GM21576 (cell line): ENCODE data around the gene CHRND.

Experiments used
- ATAC-seq: cut with Tn5 transposase; IDR thresholded peaks from one replicate; pipeline ENCODE4 v1.9.1; 2021; ENCODE audit warnings: mild to moderate bottlenecking, moderate library complexity; ENCODE audit not compliant: unreplicated experiment

Gene CHRND

DNA sequence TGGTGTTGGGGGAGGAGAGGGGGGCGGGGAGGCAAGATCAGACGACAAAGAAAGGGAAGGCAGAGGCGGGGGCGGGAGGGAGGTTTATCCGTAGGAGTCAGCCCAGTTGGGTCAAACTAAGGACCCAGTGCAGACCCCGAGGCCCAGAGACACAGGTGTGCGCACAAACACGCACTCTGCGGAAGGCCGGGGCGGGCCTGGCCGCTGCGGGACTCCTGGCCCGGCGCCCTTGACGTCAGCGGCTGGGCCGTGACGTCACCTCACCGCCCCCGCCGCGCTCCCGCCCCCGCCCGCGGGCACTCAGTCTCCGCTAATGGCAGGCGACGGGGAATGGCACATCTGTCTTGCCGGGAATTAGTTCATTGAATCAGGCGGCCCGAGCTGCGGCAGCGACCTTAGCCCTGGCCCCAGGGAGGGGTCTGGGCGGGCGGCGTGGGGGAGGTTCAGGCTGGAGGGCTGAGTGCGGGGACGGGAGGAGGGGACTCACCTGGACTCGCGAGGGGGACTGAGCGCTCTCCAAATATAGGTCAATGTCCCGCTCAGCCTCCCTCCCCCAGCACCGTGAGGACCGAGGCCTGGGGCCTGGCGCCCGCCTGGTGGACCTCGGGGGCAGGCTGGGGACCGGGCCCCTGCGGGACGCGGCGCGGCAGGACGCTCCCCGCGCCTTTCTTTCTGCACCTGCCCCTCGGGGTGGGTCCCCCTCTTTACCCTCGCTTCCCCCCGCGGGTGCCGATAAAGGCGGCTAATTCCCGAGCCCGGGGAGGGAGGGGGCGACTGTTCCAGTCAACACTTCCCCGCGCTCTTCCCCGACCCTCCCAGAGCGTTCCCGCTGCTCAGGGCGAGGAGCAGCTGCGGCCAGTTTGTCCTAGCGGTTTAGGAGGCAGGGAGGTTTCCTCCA is 22.8 kb upstream of the CHRND start:
- ATAC-seq = no peak

GRCh38 chr2:232503809-232504323 is 22.1 kb upstream of the CHRND start:
- ATAC-seq = no peak

GRCh38 chr2:232504438-232504837 is 21.5 kb upstream of the CHRND start:
- ATAC-seq = no peak

DNA sequence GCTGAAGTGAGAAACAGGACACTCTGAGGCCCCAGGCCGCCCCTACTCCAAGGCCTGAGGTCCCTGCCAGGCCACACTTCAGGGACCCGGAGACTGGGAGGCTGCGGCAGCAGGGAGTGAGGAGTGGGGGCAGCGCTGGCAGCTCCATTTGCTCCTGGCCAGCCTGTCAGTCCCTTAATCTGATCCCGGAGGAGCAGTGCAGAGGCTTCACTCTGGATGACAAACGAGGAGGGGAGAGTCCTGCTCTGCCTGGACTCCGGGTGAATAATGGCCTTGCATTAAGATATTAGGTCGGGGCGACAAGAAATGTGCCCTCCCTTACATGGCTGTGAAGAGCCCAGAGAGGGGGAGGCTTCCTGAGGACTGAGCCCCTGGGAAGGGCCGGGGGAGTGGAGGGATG is 20.1 kb upstream of the CHRND start:
- ATAC-seq = no peak

DNA sequence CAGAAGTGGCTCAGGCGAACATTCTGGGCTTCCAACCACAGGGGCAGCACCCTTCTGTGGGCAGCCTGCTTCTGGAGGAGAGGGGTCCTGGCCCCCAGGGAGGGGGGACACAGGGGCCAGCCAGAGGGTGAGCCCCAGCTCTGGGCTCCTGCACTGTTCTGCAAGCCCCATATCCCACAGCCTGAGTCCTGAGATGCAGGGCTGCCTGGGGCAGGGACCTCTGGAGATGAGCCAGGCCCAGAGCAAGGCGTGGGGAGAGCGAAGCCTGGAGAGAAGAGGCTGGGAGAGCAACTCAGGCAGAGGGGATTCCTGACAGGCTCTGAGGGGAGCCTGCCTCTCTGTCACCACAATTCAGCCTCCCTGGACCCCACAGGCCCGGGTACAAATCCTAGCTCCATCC is 19.3 kb upstream of the CHRND start:
- ATAC-seq = no peak

DNA sequence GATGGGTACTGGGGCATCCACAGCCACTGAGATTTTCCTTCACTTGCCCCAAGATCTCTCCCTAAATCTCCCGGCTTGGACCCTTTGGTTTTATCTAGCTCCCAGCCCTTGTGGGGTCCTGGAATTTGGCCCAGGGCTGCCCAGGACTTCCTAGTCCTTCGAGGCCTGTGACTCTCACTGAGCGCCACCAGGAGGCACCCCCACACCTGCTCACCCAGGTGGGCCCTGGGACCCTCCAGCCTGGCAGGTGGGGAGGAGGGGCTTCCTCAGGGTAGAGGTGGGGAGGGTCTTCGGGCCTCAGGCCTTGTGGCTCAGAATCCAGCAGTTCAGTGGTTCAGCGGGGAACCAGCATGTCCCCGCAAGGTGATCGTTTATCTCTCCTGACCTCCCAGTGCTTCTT is 17.7 kb upstream of the CHRND start:
- no peak for ATAC-seq

GRCh38 chr2:232511336-232511890 is 14.5 kb upstream of the CHRND start:
- ATAC-seq = no peak

DNA sequence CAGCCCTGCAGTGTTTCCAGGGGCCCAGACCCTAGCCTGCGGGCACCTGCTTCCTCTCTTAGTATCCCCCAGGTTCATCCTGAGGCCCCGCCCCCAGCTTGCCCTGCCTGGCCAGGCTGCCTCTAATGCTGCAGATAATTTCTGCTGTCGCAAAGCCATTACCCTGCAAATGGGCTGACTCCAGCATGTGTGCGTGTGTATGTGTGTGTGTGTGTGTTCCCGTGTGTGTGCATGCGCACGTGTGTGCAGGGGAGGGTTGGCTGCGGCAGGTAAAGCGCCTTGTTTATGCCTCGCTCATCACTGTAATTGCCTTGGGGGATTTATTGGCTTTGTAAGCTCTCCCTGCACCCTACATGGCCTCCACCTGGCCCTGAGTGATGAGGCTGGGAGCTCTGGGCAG is 13.4 kb upstream of the CHRND start:
- no peak for ATAC-seq

DNA sequence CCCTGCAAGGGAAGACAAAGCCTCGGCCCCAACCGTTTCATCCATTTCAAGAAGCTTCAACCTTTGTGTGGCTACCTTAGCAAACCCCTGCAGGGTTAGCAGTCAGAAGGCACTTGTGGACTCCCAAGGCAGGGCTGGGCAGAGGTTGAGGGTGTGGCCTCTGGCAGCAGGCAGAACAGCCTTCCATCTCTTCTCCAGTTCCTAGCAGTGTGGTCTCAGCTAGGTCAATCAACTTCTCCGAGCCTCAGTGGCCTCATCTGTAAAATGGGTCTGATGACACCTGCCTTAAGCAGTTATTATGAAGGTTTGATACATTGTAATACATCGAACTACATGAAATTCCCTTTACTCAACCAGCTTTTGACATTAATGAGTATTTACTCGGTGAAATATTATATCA is 12.6 kb upstream of the CHRND start:
- ATAC-seq = no peak

DNA sequence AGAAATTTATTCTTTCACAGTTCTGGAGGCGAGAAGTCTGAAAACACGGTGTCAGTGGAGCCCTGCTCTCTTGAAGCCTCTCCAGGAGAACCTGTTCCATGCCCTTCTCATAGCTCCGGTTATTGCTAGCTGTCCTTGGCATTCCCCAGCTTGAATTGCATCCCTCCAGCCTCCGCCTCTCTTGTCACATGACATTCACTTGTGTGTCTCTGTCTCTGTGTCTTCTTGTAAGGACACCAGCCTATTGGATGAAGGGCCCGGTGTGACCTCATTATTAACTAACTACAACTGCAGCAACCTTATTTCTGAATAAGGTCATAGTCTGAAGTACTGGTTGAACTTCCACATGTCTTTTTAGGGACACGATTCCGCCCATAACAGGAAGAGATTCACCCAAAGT is 10.3 kb upstream of the CHRND start:
- no peak for ATAC-seq

- no peak for ATAC-seq
Observed at GRCh38 chr2:232516551-232516950, 9.4 kb upstream of the CHRND start.

DNA sequence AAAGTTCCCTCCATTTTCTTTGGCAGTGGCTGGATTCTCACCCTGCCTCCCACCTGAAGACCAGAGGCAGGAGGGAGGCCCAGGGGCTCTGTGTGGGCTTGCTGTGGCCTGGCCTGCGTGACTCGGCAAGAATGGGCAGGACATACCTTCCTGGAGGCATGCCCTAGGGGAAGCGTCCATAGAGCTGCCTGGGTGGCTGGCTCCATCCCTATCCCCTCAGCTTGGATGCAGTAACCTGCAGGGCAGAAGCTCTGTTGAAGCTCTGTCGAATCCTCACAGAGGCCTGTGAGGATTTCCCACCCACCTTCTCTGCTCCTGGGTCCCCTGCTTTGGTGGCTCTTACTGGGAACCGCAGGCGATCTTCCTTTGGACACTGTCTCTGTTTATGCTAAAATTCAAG is 7.1 kb upstream of the CHRND start:
- no peak for ATAC-seq

- no peak for ATAC-seq
Observed at GRCh38 chr2:232519581-232520438, 6.2 kb upstream of the CHRND start, which contains the start of gene PRSS56. PRSS56 (plus strand) TSS chr2:232520388; CDS start chr2:232520599, 211 bp downstream.

- no peak for ATAC-seq
Observed at GRCh38 chr2:232520489-232520888, 5.5 kb upstream of the CHRND start.

GRCh38 chr2:232521098-232521497 is 4.9 kb upstream of the CHRND start:
- ATAC-seq = no peak

DNA sequence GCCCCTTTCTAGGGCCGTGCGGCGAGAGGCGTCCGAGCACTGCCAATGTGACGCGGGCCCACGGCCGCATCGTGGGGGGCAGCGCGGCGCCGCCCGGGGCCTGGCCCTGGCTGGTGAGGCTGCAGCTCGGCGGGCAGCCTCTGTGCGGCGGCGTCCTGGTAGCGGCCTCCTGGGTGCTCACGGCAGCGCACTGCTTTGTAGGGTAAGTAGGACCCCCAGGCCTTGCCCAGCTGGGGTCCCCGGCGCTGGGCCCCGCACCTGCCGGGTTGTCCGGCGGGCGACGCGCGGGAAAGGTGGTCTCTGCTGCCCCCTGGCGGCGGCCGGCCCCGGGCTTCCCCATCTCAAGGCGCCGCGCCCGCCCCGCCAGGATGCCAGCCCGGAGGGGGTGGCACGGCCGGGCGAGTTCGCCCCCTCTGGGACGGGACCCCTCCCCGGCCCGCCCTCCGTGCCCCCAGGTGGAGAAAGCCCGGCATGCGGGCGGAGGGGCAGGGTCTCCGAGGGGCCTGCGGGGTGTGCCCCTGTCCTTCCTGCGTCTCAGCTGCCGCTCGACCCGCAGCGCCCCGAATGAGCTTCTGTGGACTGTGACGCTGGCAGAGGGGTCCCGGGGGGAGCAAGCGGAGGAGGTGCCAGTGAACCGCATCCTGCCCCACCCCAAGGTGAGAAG is 3.9 kb upstream of the CHRND start:
- no peak for ATAC-seq

DNA sequence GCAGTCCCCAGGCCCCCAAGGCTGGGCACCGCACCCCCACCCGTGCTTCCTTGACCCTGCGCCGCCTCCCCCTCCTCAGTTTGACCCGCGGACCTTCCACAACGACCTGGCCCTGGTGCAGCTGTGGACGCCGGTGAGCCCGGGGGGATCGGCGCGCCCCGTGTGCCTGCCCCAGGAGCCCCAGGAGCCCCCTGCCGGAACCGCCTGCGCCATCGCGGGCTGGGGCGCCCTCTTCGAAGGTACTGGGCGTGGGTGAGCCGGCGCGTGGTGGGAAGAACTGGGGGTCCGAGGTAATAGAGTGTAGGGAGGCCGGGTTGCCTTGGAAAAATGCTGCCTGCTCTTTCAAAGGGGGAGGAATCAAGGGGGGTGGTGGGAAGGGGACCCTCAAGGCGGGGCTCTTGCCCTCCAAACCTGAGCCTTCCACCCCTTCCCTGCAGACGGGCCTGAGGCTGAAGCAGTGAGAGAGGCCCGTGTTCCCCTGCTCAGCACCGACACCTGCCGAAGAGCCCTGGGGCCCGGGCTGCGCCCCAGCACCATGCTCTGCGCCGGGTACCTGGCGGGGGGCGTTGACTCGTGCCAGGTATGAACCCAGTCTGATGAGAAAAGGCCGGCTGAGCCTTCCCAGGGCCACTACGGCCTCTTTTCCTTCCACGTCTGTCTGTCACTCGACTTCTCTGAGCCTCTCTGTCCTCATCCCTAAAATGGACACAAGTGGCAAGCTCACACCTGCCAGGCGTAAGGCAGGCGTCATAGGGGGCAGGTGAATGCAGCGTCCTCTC is 3.1 kb upstream of the CHRND start:
- no peak for ATAC-seq

- ATAC-seq = no peak
Observed at GRCh38 chr2:232523402-232523681, 2.6 kb upstream of the CHRND start.

DNA sequence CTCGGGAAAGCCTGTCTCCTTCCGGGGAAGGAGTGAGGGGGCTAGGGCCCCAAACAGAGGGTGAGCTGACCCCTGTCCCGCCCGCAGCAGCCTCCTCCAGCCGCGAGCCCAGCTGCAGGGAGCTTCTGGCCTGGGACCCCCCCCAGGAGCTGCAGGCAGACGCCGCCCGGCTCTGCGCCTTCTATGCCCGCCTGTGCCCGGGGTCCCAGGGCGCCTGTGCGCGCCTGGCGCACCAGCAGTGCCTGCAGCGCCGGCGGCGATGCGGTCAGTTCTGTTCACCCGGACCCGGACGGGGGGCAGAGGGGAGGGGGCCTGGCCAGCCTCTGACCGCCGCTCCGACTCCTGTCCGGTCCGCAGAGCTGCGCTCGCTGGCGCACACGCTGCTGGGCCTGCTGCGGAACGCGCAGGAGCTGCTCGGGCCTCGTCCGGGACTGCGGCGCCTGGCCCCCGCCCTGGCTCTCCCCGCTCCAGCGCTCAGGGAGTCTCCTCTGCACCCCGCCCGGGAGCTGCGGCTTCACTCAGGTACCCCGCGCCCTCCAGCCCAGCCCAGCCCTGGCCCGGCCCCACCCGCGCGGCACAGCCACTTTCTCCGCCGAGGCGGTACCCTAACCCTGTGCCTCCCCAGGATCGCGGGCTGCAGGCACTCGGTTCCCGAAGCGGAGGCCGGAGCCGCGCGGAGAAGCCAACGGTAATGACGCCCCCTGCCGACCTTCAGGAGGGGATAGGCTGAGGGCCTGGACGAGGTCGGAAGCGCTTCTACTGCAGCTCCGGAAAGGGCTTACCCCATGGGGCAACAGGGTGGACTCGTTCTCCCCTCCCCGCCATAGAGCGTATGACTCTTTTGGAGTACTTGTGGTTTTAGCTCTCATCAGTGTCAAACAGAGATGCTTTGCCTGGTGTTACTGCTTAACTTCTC is 2.0 kb upstream of the CHRND start:
- no peak for ATAC-seq
